HG03025 (cell line): ENCODE data around the gene ADGRA3.

Source experiments
- ATAC-seq: cut with Tn5 transposase; IDR thresholded peaks from one replicate; pipeline ENCODE4 v1.9.1; 2021; ENCODE audit warnings: mild to moderate bottlenecking, moderate library complexity; ENCODE audit not compliant: unreplicated experiment, low FRiP score

The ADGRA3 gene

GRCh38 chr4:22444813-22445212 is 71.1 kb downstream of the ADGRA3 start:
- no peak for ATAC-seq

GRCh38 chr4:22442956-22443355 is 72.9 kb downstream of the ADGRA3 start:
- no peak for ATAC-seq

DNA sequence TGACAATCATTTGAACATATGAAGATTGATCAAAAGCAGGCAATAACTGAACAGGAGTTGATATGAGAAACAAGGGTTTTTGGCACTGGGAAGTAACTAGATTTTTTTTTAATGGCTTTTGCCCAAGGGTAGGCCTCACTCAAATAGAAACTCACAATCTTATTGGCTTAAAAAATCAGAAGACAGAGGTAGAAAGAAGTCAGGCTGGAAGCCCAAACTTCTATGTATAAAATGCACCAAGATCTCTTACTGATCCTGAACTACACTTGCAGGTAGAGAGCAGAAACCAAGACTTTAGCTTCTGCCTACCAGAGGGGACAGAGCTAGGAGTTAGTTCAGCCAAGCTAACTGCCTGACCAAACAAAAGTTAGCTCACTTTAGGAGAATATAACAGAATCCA is 74.9 kb downstream of the ADGRA3 start:
- no peak for ATAC-seq

GRCh38 chr4:22439947-22440346 is 75.9 kb downstream of the ADGRA3 start:
- no peak for ATAC-seq

DNA sequence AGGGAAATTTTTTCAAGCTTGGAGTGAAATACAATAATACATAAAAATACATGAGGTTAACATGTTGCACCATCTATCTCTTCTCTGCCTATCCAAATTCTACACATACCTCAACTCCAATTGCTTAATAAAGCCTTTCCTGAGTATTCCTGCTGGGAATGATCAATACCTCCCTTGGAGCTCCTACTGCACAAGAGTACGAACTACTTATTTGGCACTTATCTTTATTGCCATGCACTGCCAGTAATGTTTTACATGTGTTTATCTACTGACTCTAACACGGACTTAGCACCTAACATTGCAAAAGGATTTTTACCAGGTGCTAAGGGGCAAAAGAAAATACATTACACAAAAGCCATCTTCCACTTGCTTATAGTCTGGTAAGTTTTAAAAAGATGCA is 80.2 kb downstream of the ADGRA3 start:
- ATAC-seq, result no peak

DNA sequence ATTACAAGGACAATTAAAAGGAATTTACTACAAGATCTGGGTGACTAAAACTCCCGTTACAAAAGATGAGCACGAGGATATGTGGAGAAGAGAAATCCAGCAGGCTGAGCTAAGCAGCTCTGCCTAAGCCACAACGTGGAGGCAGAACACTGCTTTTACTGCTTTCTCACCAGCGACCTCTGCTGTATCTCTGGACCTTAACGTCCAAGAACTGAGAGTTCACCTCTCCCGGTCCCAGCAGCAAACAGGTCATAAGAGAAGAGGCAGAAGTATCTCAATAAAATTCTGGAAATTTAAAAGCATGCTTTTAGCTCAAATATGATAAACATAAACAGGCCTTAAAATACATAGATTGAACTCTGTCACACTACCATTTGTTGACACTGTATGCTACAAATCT is 81.0 kb downstream of the ADGRA3 start:
- no peak for ATAC-seq

GRCh38 chr4:22430626-22431025 is 85.2 kb downstream of the ADGRA3 start:
- ATAC-seq, result no peak

DNA sequence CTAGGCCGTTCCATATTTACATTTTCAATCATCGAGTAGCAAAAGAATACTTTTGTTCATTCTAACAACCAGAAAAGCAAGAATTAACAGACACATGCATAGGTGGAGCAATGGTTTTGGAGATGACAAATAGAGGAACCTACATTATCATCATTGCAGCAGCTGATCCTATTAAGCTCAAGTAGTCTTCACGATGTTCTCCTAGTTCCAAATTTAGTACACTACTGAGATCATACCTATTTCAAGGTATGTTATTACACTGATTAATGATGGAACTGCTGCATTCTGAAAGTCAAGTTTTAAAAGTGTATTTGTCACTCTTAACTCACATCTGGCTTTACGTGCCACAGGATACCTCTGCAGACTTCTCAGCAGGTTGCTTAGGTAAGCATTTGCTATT is 87.4 kb downstream of the ADGRA3 start:
- ATAC-seq, result no peak

DNA sequence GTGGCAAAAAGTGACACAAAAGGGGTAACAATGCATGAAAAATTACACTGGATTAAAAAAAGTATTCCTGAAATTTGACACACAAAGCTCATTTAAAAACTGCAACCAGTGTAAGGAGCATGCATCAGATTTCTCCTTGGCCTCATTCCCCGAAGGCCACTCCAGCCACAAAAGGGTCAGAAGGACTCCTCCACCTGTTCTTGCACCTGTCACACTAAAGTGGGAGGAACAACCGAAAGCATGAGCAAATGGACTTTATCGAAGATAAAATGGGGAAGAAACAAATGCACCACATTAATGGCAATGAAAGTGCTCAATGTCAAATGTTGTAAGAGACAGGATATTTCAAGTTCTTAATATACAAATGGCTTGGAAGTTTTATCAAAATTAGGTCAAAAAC is 88.2 kb downstream of the ADGRA3 start:
- no peak for ATAC-seq

- ATAC-seq, result no peak
Observed at GRCh38 chr4:22420291-22420690, 95.6 kb downstream of the ADGRA3 start.

GRCh38 chr4:22417408-22417807 is 98.5 kb downstream of the ADGRA3 start:
- no peak for ATAC-seq

GRCh38 chr4:22416403-22416802 is 99.5 kb downstream of the ADGRA3 start:
- no peak for ATAC-seq

DNA sequence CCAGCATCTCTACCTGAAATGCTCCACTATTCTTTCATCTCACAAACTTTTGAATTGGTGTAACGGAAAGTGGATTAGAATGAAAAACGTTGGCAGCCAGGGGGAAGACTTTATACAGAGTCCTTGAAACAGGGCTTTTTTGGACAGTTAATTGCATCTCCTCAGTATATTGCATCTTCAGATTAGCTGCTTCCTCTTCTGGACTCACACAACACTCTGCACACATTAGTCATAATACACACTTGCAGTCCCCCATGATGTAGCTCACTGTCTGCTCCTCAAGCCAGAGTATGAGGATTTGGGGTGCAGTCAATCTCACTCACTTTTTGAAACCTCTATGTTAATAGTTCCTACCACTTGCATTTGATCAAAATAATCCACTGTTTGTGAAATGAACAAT is 101.0 kb downstream of the ADGRA3 start:
- no peak for ATAC-seq

DNA sequence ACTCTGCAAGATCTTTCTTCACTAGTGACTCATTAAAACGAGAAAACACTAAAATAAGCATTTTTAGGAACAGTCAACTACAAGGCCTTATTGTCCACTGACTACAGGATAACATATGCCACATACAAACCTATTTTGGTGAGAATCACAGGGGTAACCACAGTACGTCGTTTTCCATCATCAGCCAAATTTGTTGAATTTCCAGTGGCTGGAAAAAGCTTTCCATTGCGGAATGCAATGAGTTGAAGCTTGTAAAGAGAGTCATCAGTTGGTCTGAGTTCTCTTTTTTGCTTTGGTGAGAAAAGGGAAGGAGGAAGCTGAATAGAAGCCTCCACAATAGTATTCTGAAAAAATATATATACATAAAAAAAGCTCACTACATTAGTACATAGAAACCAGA is 102.4 kb downstream of the ADGRA3 start:
- no peak for ATAC-seq

GRCh38 chr4:22412013-22412412 is 103.9 kb downstream of the ADGRA3 start:
- ATAC-seq, result no peak

DNA sequence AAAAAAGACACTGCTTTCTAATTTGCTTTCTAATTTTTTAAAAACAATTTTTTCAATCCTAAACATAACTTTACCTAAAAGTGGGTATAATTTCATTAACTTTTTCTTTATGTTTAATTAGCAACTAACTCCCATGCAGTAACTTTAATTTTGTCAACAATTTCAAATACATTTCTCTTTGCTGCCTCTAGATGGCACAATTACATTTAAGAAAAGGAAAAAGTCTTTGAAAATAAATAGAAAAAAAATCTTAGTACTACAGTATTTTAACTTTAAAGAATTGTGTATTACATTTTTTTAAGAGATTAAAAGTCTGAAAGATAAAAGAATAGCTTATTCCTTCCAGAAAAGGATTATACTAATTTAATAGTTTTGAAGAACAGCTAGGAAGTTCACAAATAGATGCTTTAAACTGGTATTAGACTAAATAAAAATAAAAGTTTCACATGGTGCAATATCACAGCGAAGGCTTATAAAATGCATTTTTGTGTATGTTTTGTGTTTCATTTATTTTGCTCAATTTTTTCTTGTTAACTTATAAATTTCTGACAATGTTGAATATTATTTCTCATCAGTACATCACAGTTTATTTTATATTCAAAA is 105.1 kb downstream of the ADGRA3 start:
- ATAC-seq, result no peak

- ATAC-seq, result no peak
Observed at GRCh38 chr4:22408474-22408873, 107.4 kb downstream of the ADGRA3 start.

DNA sequence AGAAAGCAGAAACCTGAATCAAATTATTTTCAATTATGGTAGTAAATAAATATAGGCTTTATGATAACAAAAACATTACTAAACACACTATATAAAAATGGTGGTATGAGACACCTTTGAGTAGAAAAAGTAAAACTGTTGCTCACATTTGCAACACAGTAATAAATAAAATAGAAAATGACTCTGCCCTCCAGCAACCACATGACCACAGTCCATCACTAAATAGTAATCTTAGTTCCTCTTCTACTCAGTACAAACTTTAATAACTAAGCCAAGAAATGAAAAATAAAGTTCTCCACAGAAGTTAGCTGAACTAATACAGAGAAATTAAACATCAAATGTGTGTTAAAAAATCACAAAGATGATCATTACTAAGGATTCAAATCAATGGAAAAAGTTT is 108.5 kb downstream of the ADGRA3 start:
- ATAC-seq, result no peak

- no peak for ATAC-seq
Observed at GRCh38 chr4:22398671-22399070, 117.2 kb downstream of the ADGRA3 start.

- ATAC-seq, result no peak
Observed at GRCh38 chr4:22391551-22391950, 124.3 kb downstream of the ADGRA3 start.

DNA sequence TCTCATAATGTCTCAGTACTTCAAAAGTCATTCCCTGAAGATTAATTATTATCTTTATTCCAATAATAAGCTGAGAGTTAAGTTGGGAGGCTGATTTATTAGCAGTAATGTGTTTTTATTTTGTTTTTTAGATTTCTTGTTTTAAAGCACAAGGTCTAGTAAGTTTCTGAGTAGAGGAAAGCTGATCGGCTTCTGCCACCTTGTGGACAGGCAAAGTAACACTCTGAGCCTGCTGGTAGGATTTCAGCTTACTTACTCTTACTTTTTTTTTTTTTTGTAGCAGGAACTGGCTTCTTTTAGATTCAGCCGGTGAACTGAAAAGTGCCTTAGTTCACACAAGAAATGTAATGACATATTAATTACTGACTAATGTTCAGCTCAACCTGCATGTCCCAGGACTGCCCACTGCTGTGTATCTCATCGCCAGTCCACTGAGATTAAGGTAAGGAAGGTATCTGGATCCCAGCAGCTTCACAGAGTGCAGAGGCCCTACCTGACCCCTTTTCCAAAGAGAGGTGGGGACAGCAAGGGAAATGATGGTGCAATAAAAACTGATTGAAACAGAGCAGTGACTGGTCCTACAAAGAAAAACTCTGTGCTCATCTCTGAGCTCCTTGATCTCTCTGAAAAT is 126.5 kb downstream of the ADGRA3 start:
- peak; percentile 53 for ATAC-seq

DNA sequence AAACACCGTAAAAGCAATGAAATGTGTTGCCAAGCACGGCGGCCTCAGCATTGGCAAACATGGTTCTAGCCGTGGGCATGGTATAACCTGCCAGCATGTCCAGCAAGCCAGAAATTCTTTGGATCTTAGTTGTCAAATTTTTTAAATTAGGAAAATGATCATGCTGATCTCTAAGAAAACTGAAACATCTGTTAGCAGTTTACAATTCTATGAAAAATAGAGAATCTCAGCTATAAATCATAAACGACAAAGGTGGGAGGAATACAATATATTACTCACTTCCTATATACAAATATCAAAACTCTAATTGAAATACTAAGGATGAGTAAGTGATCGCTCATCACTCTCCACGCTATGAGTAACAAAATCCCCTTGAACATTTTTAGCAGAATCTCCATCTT is 130.3 kb downstream of the ADGRA3 start:
- ATAC-seq, result no peak

- no peak for ATAC-seq
Observed at GRCh38 chr4:22384154-22384553, 131.7 kb downstream of the ADGRA3 start.
